ENCODE measurements around the gene HRAS. TPM values are rescaled to one million over a fixed set of nuclear protein-coding genes. Genes with fewer than 3 reads are reported as not detected.

The HRAS gene
- polyA plus RNA-seq, 4 donors = 41.2 to 57.3 (median 51.9) TPM

DNA sequence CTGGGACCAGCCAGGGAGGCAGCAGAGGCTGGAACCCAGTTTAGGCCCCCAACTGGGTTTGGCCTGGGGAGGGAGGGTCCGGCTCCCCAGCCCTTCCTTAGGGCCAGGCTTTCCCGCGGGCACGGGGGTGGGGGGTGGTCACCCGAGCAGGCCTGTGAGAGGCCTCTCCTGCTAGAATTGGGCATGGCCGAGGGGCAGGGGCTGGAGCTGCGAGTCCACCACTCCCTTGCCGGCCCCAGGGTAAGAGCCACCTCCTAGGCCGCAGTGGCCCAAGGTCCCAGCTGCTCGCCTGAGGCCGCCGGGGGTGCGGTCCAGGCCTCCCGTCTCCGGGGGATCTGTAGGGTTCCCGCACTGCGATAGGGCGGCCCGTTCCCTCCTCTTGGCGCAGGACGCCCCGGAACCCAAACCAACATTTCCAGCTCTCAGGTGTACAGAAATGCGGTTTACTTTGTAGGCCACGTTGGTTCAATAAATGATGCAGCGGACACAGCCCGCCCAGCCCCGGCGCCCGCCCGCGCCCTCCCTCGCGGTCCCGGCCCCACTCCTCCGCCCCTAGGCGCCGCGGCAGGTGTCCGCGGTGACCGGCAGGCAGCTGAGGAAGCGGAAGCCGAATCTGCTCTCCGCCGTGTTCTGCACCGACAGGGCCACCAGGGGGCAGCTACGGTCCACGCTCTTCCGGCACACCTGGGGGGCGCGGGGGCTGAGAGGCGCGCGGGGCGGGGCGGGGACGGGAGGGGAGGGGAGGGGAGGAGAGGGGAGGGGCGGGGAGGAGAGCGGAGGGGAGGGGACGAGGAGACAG is 19.3 kb upstream of the HRAS start:
- peak in 1 of 4 donors; percentile 49 for DNase-seq (ENCODE audit: low read depth in 4 of 4, low spot score in 2 of 4)

DNA sequence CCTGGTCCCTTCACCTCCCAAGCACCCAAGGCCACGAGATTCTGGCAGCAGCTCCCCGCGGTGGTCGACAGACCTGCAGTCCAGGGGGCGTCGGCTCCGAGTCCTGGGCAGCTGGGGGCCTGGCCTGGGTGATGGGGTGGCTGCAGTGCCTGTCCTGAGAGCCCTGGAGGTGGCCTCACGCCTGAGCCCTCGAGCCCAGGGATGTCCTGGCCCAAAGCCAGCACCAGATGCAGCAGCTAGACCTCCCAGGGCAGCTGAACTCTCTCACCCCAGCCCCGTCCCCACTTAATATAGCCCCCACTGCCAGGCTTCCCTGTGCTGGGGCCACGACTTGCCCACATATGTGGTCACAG is 18.6 kb upstream of the HRAS start:
- no peak for DNase-seq (ENCODE audit: low read depth in 4 of 4, low spot score in 2 of 4)

DNA sequence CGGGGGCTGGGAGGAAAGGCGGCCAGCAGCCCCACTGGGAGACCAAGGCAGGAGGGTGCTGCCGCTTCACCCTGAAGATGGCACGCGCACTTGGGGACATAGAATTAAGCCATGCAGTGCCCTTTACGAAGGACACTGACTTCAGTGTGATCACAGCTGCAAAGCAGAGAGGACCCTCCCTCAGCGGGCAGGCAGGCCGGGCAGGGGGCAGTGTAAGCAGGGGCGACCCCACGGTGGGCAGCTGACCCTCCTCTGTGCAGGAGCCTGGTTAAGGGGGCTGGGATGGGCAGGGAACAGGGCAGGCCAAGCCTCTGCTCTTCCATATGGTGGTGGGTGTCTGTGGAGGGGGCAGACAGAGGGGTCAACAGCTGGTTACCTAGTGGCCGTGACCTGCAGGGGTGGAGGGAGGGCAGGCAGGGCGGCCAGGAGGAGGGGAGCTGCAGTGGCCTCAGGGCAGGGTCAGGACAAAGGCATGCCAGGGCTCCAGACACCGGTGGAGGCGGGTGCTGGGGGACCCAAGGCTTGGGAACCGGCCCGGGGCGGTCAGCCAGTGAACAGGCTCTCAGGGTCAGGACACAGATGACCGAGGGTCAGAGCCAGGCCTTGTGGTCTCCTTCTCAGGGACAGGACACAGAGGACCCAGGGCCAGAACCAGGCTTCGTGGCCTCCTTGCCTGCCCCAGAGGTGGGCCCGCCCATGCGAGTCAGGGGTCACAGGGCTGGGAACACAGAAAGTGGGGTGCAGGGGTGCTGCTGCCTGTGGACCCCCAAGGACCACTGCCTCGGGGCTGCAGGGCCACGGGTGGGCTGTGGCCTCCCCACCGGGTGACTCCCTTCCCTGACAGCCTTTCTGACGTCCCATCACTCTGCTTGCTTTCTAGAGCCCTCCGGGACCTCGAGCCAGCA is 18.0 kb upstream of the HRAS start:
- no peak for DNase-seq (ENCODE audit: low read depth in 4 of 4, low spot score in 2 of 4)

DNA sequence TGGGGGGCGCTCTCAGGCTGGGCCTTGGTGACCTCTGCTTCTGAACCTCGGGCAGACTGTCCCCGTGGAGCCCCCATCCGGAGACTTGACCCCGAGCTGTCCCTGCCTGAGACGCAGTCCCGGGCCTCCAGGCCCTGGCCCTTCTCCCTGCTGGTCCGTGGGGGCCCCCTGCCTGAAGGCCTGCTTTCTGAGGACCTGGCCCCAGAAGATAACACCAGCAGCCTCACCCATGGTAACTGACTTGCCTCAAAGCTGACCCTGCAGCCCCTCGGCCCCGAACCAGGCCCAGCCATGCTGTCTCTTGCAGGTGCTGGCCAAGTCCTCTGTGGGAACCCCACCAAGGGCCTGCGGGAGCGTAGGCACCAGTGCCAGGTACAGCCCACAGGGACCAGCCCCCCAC is 16.2 kb upstream of the HRAS start:
- no peak for DNase-seq (ENCODE audit: low read depth in 4 of 4, low spot score in 2 of 4)

DNA sequence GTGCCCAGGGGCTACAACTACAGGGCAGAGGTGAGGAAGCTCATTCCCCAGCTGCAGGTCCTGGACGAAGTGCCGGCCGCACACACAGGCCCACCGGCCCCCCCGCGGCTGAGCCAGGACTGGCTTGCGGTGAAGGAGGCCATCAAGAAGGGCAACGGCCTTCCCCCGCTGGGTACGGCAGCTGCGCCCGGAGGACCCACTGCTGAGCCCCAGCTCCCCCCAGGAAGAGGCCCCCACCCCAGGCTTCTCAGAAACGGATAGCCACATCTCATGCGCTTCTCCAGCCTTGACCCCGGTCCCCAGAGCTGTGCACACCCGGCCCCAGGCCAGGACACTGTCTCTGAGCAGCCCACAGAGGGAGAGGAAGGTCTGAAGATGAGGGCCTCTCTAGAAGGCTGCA is 15.8 kb upstream of the HRAS start:
- no peak for DNase-seq (ENCODE audit: low read depth in 4 of 4, low spot score in 2 of 4)

DNA sequence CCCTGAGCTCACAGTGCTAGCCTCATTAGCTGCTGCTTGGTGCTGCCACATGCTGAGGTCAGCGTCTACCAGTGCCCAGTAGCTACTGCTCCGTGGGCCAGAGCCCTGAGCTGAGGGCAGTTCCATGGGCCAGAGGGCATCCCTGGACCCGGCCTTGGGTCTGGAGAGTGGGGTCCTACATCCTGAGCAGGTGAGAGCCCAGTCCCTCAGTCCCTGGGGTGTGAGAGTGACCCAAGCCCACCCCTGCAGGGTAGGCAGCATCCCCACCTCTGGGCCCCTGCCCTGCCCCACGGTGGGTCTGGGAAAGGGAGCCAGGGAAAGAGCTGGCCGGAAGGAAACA is 15.3 kb upstream of the HRAS start:
- DNase-seq (ENCODE audit: low read depth in 4 of 4, low spot score in 2 of 4) = no peak

DNA sequence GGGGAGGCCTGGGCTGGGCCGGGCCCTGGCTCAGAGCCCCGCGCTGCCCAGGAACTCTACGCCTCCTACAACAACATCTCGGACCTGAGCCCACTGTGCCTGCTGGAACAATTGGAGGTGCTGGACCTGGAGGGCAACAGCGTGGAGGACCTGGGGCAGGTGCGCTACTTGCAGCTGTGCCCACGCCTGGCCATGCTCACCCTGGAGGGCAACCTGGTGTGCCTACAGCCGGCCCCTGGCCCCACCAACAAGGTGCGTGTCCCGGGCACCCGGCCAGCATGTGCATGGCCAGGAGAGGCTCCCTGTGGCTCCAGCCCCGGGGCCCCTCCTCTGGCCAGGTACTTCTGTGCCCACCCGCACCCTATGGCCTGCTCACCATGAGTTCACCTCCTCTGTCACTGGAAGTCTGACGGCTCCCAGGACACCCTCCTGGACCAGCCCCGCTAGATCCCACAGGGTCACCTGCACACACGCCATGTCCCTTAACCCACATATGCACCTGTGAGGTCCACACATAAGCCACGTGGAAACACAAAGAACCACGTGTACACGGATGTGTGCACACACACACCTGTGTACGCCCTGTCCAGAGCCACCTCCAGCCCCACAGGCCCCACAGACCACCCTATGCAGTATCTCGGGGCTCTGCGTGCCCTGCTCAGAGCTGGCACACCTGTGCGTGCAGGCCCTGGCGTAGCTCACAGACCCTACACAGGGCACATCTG is 14.8 kb upstream of the HRAS start:
- DNase-seq (ENCODE audit: low read depth in 4 of 4, low spot score in 2 of 4) = no peak

DNA sequence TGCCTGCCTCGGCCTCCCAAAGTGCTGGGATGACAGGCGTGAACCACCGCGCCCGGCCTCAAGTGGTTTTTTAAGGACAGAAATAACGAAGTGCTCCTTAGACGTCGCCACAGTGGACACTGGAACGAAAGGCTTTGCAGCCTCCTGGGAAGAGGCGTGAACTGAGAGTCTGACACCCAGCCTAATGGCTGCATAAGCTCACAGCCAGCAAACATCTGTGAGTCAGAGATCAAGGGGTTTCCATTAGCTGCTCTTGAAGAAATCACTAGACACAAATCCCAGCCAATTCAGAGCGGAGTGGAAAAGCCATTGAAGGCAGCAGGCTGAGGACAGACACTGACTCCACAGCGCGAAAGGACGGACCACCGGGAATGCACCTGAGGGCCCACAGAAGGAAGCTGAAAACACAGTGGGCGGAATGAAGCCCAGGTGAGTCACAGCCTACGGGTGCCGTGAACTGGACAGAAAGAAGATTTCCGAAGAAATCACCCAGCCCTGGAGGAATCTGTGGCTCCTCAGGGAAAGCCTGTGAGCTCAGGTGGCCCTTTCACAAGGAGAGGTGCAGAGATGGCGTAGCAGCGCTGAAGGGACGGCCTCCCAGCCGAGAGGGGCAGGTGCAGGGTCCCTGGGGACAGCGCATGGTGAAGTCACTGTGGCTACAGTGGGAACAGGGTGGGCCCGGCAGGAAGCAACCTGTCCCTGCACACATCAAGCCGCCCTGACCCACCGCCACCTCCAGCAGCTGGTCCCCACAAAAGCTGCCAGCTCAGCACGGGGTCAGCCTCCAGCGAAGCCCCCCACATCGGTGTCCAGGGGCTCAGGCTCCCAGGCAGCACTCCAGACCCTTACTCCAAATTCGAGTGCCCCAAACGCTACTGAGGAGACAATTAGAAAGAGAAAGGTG is 13.6 kb upstream of the HRAS start:
- DNase-seq (ENCODE audit: low read depth in 4 of 4, low spot score in 2 of 4) = no peak

DNA sequence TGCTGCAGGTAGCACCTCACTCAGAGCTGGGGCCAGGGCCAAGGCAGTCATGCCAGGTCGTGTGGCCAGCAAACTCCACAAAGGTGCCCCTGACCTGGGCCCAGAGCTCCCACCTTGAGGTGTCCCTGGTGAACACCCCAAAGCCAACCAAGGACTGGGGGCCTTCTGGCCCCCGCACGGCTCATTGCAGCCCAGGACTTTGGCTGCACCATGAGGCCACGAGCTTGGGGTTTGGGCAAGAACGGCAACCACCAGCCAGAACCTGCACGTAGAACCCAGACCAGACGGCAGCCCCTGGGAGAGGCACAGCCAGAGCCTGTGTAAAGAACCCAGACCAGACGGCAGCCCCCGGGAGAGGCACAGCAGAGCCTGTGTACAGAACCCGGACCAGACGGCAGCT is 9.8 kb upstream of the HRAS start:
- no peak for DNase-seq (ENCODE audit: low read depth in 4 of 4, low spot score in 2 of 4)

DNA sequence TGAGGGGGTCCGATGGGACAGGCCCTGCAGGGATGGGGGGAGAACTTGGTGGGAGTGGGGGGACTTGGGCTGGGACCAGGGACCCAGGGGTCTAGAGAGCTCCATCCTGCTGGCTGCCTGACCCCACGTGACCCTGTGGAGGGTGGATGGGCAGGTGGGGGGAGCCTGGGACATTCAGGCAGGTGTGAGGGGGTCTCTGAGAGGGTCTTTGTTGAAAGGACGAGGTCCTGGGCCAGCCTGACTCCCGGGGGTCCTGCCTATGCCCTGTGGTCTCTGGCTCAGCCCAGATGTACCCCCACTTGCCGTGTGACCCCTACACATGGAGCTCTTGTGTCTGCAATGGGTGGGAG is 9.4 kb upstream of the HRAS start:
- DNase-seq (ENCODE audit: low read depth in 4 of 4, low spot score in 2 of 4) = no peak

DNA sequence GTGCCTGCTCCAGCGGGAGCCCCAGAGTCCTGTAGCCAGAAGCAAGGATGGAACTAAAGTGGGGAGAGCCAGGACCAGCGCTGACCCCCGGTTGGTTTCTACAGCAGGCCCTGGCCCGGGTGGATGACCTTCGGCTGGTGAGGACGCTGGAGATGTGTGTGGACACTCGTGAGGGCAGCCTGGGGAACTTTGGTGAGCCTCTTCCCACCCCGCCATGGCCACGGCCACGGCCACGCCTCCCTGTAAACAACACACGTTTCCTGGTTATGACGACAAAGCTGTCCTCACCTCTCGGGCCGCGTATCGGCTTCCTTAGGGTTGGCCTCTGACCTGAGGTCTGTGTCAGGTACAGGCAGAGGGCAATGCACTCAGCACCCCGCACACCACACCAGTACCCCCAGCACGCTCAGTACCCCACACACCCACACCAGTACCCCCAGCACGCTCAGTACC is 6.1 kb upstream of the HRAS start:
- DNase-seq (ENCODE audit: low read depth in 4 of 4, low spot score in 2 of 4) = no peak

DNA sequence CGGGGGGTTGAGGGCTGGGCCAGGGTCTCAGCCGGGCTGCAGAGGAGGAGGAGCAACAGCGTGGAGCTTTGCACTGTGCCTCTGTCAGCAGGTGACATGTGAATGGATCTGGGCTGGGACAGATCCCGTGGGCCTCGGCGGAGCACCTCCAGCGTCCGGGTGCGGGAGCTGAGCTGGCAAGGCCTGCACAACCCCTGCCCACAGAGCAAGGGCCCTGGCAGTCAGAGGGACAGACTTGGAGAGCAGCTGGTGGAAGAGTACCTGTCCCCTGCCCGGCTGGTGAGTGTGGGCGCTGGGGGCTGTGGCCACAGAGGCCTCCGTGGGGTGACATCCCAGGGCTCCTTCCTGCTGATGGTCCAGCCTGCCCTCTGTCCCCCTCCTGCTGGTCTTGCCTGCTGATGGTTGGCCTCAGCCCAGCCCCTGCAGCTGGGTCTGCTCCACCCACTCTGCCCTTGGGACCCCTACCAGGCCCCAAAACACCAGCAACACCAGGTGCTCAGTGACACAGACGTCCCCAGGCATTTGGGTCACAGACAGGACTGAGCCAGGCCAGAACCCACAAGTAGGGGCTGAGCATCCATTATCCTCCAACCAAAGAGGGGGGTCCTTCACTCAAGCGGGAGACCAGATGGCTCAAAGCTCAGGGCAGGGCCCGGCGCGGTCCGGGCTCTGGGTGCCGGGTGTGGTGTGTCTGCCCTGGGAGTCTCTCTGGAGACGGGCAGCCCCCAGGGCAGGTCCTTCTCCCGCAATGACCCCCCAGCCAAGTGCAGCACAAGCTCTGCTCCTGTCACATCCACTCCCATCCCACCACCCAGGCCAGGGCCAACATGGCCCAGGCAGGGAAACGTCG is 5.4 kb upstream of the HRAS start:
- DNase-seq (ENCODE audit: low read depth in 4 of 4, low spot score in 2 of 4) = no peak

DNA sequence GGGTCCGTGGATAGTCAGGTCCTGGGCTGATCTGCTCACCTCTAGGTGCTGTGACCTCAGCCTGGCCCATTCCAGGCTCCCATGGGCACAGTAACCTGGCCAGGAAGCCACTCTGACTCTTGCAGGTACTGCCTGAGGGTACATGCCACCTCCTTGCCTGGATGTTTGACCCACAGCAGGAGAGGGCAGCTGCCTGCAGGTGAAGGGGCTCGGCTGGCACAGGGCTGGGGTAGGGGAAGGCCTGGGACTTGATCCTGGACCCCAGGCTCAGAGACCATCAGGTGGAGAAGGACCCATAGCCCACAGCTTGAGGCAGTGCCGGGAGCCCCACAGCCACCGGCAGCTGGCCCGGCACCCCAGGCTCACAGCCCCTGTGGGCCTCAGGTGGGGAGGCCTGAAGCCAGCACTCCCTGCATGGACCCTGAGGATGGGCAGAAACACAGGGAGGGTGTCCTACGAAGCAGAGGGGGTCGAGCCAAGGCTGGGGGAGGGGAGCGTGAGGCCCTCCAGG is 4.7 kb upstream of the HRAS start:
- DNase-seq (ENCODE audit: low read depth in 4 of 4, low spot score in 2 of 4) = no peak

DNA sequence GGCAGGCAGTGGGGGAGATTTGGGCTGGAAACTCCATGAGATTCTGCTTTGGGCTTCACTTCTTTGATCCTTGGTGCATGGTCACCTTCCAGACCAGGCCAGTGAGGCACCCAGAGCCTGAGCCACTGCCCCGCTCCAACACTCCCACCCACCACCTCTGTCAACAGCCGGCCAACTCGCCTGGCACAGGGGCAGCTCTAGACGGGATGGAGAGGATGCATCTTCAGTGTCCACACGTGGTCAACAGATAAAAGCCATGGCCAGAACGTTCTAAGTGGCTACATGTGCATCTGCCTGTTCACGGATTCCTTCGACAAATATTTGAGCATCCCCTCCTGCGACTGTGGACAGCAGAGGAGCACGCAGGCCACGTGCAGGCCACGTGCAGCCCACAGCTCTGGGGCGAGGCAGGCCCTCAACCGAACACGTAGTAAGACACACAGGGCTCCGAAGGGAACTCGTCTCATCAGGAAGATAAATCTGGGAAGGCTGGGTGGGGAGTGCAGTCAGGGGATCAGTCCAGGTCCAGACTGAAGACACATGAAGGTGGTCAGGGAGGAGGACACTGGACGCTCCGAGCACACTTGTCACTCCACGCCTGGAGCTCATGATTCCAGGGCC is 3.2 kb upstream of the HRAS start:
- no peak for DNase-seq (ENCODE audit: low read depth in 4 of 4, low spot score in 2 of 4)

DNA sequence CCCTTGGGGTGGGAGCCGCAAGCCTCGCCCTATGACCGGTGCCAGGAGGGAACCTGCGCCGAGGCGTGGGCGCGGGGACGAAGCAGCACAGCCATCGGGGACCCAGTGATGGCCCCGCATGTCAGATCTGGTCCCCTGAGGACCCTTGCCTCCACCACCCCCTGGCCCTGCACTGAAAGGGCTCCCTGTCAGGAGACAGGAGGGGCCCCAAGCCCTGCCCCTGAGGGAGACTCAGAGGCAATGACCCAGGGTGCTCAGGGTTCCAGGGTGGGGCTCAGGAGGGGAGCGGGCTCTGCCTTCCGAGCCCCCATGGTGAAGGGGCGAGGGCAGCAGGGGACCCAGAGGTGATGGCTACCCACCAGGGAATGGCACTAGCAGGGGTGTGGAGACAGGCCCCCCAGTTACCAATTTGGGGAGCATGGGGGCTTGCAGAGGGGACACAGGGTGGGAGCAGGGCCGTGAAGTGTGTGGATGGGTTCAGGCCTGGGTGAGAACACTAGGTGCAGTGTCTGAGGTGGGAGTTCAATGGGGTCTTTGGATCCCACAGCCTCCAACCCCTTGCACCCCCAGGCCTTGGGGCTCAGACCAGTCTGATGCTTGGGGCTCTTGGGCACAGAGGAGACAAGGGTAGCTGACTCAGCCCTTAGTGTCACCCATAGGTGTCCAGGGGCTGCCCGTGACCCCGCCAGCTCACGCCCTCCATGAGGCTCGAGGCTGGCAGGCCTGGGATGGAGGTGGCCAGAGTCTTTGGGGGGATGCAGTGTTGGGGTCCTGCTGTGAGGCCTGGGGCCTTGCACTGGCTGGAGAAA is 2.5 kb upstream of the HRAS start:
- no peak for DNase-seq (ENCODE audit: low read depth in 4 of 4, low spot score in 2 of 4)

DNA sequence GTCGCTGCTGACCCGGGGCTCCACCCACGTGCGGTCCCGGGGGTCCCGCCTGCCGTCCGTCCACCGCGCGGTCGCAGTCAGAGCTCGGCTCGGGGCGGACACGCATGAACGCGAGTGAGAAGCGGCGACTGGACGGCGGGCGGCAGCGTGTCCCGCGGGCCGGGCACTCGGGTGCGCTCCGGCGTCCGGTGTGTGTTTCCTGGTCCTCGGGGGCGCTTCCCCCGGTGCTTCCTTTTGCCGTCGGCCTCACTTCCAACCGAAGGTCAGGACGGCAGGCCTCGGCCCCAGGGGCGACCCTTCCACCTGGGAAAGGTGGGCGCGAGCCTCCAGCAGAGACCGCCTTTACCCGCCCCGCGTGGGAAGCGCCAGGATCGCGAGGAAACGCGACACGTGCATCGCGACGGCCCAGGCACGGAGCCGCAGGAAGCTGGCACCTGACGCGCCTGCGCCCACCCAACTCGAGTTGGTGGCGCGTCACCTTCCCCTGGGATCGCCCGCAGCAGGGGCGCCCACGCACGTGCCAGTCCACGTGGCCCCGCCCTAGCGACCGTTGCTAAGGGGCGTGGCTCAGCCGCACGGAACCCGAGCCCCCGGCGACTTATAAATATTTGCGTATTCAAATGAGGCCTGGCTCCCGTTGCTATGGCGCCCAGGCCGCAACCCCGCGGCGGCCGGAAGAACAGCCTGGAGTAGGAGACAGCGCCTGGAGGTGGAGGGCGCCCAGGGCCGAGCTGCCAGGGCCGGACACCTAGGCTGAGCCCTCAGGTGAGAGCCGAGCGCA is 1.7 kb upstream of the HRAS start, which contains the start of gene LRRC56:
LRRC56 (plus strand) TSS at position 687 of the 781 bp plus-strand sequence. CDS start 3,158 bp downstream, outside the sequence.
- DNase-seq (ENCODE audit: low read depth in 4 of 4, low spot score in 2 of 4) = peak in 1 of 4 donors; percentile 56

DNA sequence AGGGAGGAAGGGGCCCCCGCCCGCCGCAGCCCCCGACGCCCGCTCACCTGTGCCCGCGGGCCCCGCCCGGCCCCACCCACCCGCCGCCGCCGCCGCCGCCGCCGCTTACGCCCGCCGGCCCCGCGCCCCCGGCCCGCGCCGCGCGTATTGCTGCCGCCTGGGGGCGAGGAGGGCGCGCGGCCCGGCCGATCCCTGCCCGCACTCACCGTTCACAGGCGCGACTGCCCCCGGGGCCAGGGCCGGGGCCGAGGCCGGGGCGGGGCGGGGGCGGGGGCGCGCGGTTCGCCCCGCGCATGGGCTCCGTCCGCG is 212 bp downstream of the HRAS start:
- no peak for DNase-seq (ENCODE audit: low read depth in 4 of 4, low spot score in 2 of 4)
